Right atrium auricular region (tissue), 2 donors: Measurements from ENCODE around the gene LETMD1. TPM values are rescaled to one million over a fixed set of nuclear protein-coding genes. Genes with fewer than 3 reads are reported as not detected.

Source experiments
- DNase-seq: peaks from one replicate; pipeline ENCODE4 v3.0.0-alpha.2; 2019; ENCODE audit warnings: low spot score
- H3K27ac ChIP-seq, 2 donors: fragments of 200-600 bp; sonication (generic); 1 replicate in 1 of 2; 2 replicates in 1 of 2; pipeline ENCODE4 v1.5.1; 2016 to 2019
- H3K27me3 ChIP-seq, 2 donors: fragments of 200-600 bp; sonication (generic); one replicate each; pipeline versions ENCODE4 v1.5.1 to v1.6.0; 2017 to 2019
- H3K36me3 ChIP-seq: fragments of 200-600 bp; sonication (generic); one replicate; pipeline ENCODE4 v1.5.1; 2016
- H3K4me1 ChIP-seq, 2 donors: fragments of 200-600 bp; sonication (generic); one replicate each; pipeline versions ENCODE4 v1.5.1 to v1.6.0; 2017 to 2019
- H3K4me3 ChIP-seq, 2 donors: fragments of 200-600 bp; sonication (generic); 1 replicate in 1 of 2; 2 replicates in 1 of 2; pipeline ENCODE4 v1.5.1; 2017 to 2019; ENCODE audit warnings: mild to moderate bottlenecking in 1 of 2, moderate library complexity in 1 of 2
- H3K9me3 ChIP-seq, 2 donors: fragments of 200-600 bp; sonication (generic); one replicate each; pipeline ENCODE4 v1.5.1; 2019
- total RNA-seq, 2 donors: library from RNA; depleted of rRNA; stranded (reverse); fragments of >200 nt; gene quantifications; one replicate each; pipeline ENCODE4 v1.1.0, GENCODE V29; 2016
- TF ChIP-seq, protein P1 (sequence below), 2 donors: fragments of 200-600 bp; sonication (generic); IDR thresholded peaks; one replicate each; pipeline ENCODE4 v1.5.1; 2019; ENCODE audit warnings: antibody characterized with exemption in 2 of 2

The LETMD1 gene
- total RNA-seq, 2 donors from 2014 or later: 22.8 to 27.2 TPM

- DNase-seq: no peak
- TF ChIP-seq, protein P1, sequence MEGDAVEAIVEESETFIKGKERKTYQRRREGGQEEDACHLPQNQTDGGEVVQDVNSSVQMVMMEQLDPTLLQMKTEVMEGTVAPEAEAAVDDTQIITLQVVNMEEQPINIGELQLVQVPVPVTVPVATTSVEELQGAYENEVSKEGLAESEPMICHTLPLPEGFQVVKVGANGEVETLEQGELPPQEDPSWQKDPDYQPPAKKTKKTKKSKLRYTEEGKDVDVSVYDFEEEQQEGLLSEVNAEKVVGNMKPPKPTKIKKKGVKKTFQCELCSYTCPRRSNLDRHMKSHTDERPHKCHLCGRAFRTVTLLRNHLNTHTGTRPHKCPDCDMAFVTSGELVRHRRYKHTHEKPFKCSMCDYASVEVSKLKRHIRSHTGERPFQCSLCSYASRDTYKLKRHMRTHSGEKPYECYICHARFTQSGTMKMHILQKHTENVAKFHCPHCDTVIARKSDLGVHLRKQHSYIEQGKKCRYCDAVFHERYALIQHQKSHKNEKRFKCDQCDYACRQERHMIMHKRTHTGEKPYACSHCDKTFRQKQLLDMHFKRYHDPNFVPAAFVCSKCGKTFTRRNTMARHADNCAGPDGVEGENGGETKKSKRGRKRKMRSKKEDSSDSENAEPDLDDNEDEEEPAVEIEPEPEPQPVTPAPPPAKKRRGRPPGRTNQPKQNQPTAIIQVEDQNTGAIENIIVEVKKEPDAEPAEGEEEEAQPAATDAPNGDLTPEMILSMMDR (IDR thresholded peaks at IDR 0.05): no peak
- Histone ChIP-seq H3K27me3 (no peaks in the 10 kb centered on the region), H3K36me3 (no peaks in the 10 kb centered on the region), H3K9me3 (no peaks in the 10 kb centered on the region), H3K27ac (no peak overlapping the region), H3K4me3 (no peak overlapping the region), H3K4me1 (peaks cover 0 to 38% of the 10 kb centered on the region in 2 donors)
Measured at GRCh38 chr12:51081421-51081820, 33.3 kb downstream of the LETMD1 start.

- Histone ChIP-seq H3K27me3 (no peaks in the 10 kb centered on the region), H3K27ac (peak overlapping the region; percentile 91 to 95), H3K9me3 (no peaks in the 10 kb centered on the region), H3K4me3 (peak overlapping the region; percentile 80 to 85), H3K4me1 (peaks cover 0 to 26% of the 10 kb centered on the region in 2 donors), H3K36me3 (no peaks in the 10 kb centered on the region)
- no peak for DNase-seq
- TF ChIP-seq, protein P1 (IDR thresholded peaks at IDR 0.05): no peak
Measured at GRCh38 chr12:51082561-51083125, 34.5 kb downstream of the LETMD1 start.

DNA sequence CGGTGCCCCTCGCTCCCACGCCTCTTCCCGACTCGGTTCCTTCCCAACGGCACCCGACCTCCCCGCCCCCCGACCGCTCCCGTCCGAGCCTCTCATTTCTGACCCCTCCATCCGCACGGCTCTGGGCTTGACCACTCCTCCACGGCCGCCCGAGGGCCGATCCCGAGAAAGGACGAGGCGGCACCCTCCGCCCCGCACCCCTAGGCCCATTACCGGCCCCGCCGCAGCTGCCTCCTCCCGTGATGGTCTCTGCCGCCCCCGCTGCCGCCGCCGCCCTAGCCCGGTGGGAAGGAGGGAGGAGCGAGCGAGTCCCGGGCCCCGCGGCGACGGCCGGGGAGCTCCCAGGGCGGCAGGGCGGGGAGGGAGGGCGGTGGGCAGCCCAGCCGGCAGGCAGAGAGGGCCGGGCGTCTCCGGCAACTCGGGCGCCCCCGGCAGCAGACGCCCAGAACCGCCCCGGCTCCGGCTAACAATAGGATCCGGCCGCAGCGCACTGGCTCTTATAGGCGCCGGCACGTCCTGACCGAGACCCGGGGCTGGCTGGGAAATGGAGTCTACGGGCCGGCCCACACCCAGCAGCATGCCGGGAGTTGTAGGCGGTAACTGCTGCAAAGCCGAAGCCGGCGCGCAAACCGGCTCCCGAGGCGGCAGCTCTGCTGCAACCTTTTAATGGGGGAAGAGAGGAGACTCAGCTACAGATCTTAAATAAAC lies 35.2 kb downstream of the LETMD1 start, which contains the start of gene CSRNP2:
CSRNP2 (minus strand) TSS at position 471 of the 708 bp plus-strand sequence. CDS start 7,035 bp downstream, outside the sequence.
- H3K4me1 ChIP-seq: peaks cover 0 to 20% of the 10 kb centered on the region in 2 donors
- peak within 1 kb of the TSS; percentile 80 to 85 for H3K4me3 ChIP-seq
- no peaks in the 10 kb centered on the region for H3K9me3 ChIP-seq
- H3K27me3 ChIP-seq: no peaks in the 10 kb centered on the region
- no peaks in the 10 kb centered on the region for H3K36me3 ChIP-seq
- peak within 1 kb of the TSS; percentile 91 to 95 for H3K27ac ChIP-seq
- TF ChIP-seq, protein P1 (IDR thresholded peaks at IDR 0.05): peak in 1 of 2 donors; percentile 16
- DNase-seq: peak; percentile 97

DNA sequence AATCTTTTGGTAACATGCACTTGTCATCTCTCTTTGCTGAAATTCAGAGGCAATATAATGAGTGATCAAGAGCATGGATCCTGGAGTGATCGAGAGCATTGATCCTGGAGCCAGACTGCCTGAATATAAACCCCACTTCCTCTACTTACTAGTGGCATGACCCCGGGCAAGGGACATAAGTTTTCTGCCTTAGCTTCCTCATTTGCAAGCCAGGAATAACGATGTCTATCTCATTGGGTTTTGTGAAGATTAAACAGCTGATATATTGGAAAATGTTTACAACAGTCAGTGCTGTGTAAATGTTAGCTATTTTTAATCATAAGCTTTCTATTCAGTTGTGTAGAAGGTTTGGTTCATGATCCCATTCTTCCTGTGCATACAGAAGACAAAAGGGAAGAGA lies 37.6 kb downstream of the LETMD1 start:
- Histone ChIP-seq H3K4me1 (peaks cover 0 to 17% of the 10 kb centered on the region in 2 donors), H3K27ac (no peak overlapping the region), H3K36me3 (no peaks in the 10 kb centered on the region), H3K4me3 (no peak overlapping the region), H3K27me3 (no peaks in the 10 kb centered on the region), H3K9me3 (no peaks in the 10 kb centered on the region)
- no peak for DNase-seq
- TF ChIP-seq, protein P1 (IDR thresholded peaks at IDR 0.05): no peak

DNA sequence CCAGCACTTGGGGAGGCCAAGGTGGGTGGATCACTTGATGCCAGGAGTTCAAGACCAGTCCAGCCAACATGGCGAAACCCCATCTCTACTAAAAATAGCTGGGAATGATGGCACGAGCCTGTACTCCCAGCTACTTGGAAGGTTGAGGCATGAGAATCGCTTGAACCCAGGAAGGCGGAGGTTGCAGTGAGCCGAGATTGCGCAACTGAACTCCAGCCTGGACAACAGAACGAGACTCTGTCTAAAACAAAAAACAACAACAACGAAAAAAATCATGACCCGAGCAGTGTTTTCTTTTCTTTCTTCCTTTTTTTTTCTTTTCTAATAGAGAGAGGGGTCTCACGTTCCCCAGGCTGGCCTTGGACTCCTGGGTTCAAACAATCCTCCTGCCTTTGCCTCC lies 38.8 kb downstream of the LETMD1 start:
- TF ChIP-seq, protein P1 (IDR thresholded peaks at IDR 0.05): no peak
- Histone ChIP-seq H3K27me3 (no peaks in the 10 kb centered on the region), H3K4me1 (peaks cover 0 to 6% of the 10 kb centered on the region in 2 donors), H3K27ac (no peak overlapping the region), H3K4me3 (no peak overlapping the region), H3K36me3 (no peaks in the 10 kb centered on the region), H3K9me3 (no peaks in the 10 kb centered on the region)
- DNase-seq: no peak
